ENCODE data around the gene BMP7.

- TF ChIP-seq POLR2A (IDR thresholded peaks at IDR 0.05; ENCODE audit: low read depth, low read length) (no peak), TAF1 (IDR thresholded peaks at IDR 0.05; ENCODE audit: borderline replicate concordance, low read depth, low read length) (no peak)
Measured at GRCh38 chr20:57277398-57278105, 11.1 kb upstream of the BMP7 start.
